H9 (cell line): Measurements from ENCODE around the gene CRBN. TPM values are rescaled to one million over a fixed set of nuclear protein-coding genes. Genes with fewer than 3 reads are reported as not detected.

Source experiments
- DNase-seq: peaks from one replicate; pipeline ENCODE4 v3.0.0-alpha.2; 2017
- H2AFZ ChIP-seq: one replicate; pipeline ENCODE4 v1.6.1; 2013; ENCODE audit warnings: mild to moderate bottlenecking, low read length, control low read depth, moderate library complexity
- H2AK5ac ChIP-seq: 2 replicates; pipeline ENCODE4 v1.6.1; 2013; ENCODE audit warnings: low read length, control low read depth, mixed read lengths; ENCODE audit not compliant: insufficient read length
- H2BK120ac ChIP-seq: one replicate; pipeline ENCODE4 v1.6.1; 2013; ENCODE audit warnings: low read depth, mild to moderate bottlenecking, low read length, control low read depth, inconsistent platforms; ENCODE audit not compliant: poor library complexity, severe bottlenecking
- H2BK12ac ChIP-seq: 2 replicates; pipeline ENCODE4 v1.6.1; 2013; ENCODE audit warnings: low read length, control low read depth, mixed read lengths, low read depth; ENCODE audit not compliant: insufficient read length
- H2BK15ac ChIP-seq: 2 replicates; pipeline ENCODE4 v1.6.1; 2013; ENCODE audit warnings: low read depth, low read length, control low read depth
- H2BK20ac ChIP-seq: one replicate; pipeline ENCODE4 v1.6.1; 2013; ENCODE audit warnings: low read depth, mild to moderate bottlenecking, low read length, control low read depth, inconsistent platforms; ENCODE audit not compliant: poor library complexity, severe bottlenecking
- H2BK5ac ChIP-seq: 2 replicates; pipeline ENCODE4 v1.6.1; 2013; ENCODE audit warnings: low read length, control low read depth, mixed read lengths; ENCODE audit not compliant: insufficient read length
- H3K14ac ChIP-seq: 2 replicates; pipeline ENCODE4 v1.6.1; 2013; ENCODE audit warnings: low read length, control low read depth; ENCODE audit not compliant: insufficient read depth
- H3K18ac ChIP-seq: 2 replicates; pipeline ENCODE4 v1.6.1; 2013; ENCODE audit warnings: low read depth, mild to moderate bottlenecking, mixed read lengths, low read length, control low read depth; ENCODE audit not compliant: insufficient read length
- H3K23ac ChIP-seq: 2 replicates; pipeline ENCODE4 v1.6.1; 2013; ENCODE audit warnings: low read length, control low read depth, mixed read lengths, low read depth; ENCODE audit not compliant: insufficient read length
- H3K23me2 ChIP-seq: 2 replicates; pipeline ENCODE4 v1.6.1; 2013; ENCODE audit warnings: low read depth, mild to moderate bottlenecking, mixed read lengths, low read length, control low read depth; ENCODE audit not compliant: insufficient read length, poor library complexity, severe bottlenecking
- H3K27ac ChIP-seq: 2 replicates; pipeline ENCODE4 v1.5.1; 2013; ENCODE audit warnings: low read length, control low read depth, mixed read lengths, low read depth; ENCODE audit not compliant: insufficient read length
- H3K27me3 ChIP-seq: 2 replicates; pipeline ENCODE4 v1.6.1; 2013; ENCODE audit warnings: low read length, control low read depth, inconsistent platforms; ENCODE audit not compliant: insufficient read depth
- H3K4ac ChIP-seq: 2 replicates; pipeline ENCODE4 v1.6.1; 2013; ENCODE audit warnings: low read depth, mild to moderate bottlenecking, control low read depth, inconsistent platforms, low read length, moderate library complexity
- H3K4me1 ChIP-seq: 2 replicates; pipeline ENCODE4 v1.6.1; 2013; ENCODE audit warnings: low read length, control low read depth, inconsistent platforms; ENCODE audit not compliant: insufficient read depth
- H3K4me2 ChIP-seq: 2 replicates; pipeline ENCODE4 v1.6.1; 2013; ENCODE audit warnings: low read length, control low read depth, mixed read lengths; ENCODE audit not compliant: insufficient read length, insufficient read depth
- H3K56ac ChIP-seq: 2 replicates; pipeline ENCODE4 v1.6.1; 2013; ENCODE audit warnings: low read depth, mild to moderate bottlenecking, mixed read lengths, low read length, control low read depth; ENCODE audit not compliant: insufficient read length
- H3K79me1 ChIP-seq: 2 replicates; pipeline ENCODE4 v1.6.1; 2013; ENCODE audit warnings: low read depth, mild to moderate bottlenecking, moderate library complexity, low read length, control low read depth, inconsistent platforms; ENCODE audit not compliant: insufficient read depth, poor library complexity, severe bottlenecking
- H3K79me2 ChIP-seq: 2 replicates; pipeline ENCODE4 v1.6.1; 2013; ENCODE audit warnings: low read length, control low read depth, inconsistent platforms; ENCODE audit not compliant: insufficient read depth
- H3K9ac ChIP-seq: 2 replicates; pipeline ENCODE4 v1.6.1; 2013; ENCODE audit warnings: low read length, control low read depth, mixed read lengths; ENCODE audit not compliant: insufficient read length; ENCODE audit errors: extremely low read depth
- H3K9me3 ChIP-seq: one replicate; pipeline ENCODE4 v1.6.1; 2013; ENCODE audit warnings: low read depth, low read length, inconsistent platforms; ENCODE audit not compliant: control insufficient read depth
- H3T11ph ChIP-seq: one replicate; pipeline ENCODE4 v1.6.1; 2013; ENCODE audit warnings: mild to moderate bottlenecking, low read length, control low read depth, inconsistent platforms
- H4K20me1 ChIP-seq: one replicate; pipeline ENCODE4 v1.6.1; 2013; ENCODE audit not compliant: control insufficient read depth, insufficient read length, insufficient read depth
- H4K5ac ChIP-seq: 2 replicates; pipeline ENCODE4 v1.6.1; 2013; ENCODE audit warnings: low read depth, mild to moderate bottlenecking, mixed read lengths, low read length, control low read depth; ENCODE audit not compliant: insufficient read length
- H4K8ac ChIP-seq: replicated peaks from 2 replicates; pipeline ENCODE4 v1.6.1; 2013; ENCODE audit warnings: low read length, control low read depth, mixed read lengths, low read depth; ENCODE audit not compliant: insufficient read length
- H4K91ac ChIP-seq: 2 replicates; pipeline ENCODE4 v1.6.1; 2013; ENCODE audit warnings: low read depth, mild to moderate bottlenecking, moderate library complexity, mixed read lengths, low read length, control low read depth; ENCODE audit not compliant: insufficient read length
- H3K27ac Mint-ChIP-seq, 3 experiments: 2 replicates in 2 of 3; 3 replicates in 1 of 3; pipeline ENCODE4 v1.8.0; 2020 to 2021; ENCODE audit warnings: mixed read lengths in 3 of 3, mild to moderate bottlenecking in 1 of 3, moderate library complexity in 1 of 3
- H3K27me3 Mint-ChIP-seq: 2 replicates; pipeline ENCODE4 v1.8.0; 2021; ENCODE audit warnings: low read depth, mild to moderate bottlenecking, moderate library complexity, mixed read lengths
- H3K36me3 Mint-ChIP-seq, 3 experiments: 2 replicates in 2 of 3; 3 replicates in 1 of 3; pipeline ENCODE4 v1.8.0; 2020 to 2021; ENCODE audit warnings: low read depth in 3 of 3, mixed read lengths in 3 of 3; ENCODE audit not compliant: insufficient read depth in 1 of 3
- H3K4me1 Mint-ChIP-seq, 2 experiments: 2 replicates each; pipeline ENCODE4 v1.8.0; 2020; ENCODE audit warnings: mixed read lengths in 2 of 2
- H3K4me3 Mint-ChIP-seq, 2 experiments: 2 replicates in 1 of 2; 3 replicates in 1 of 2; pipeline ENCODE4 v1.8.0; 2020 to 2021; ENCODE audit warnings: mild to moderate bottlenecking in 2 of 2, mixed read lengths in 2 of 2, moderate library complexity in 1 of 2
- H3K9me3 Mint-ChIP-seq, 2 experiments: 2 replicates in 1 of 2; 3 replicates in 1 of 2; pipeline ENCODE4 v1.8.0; 2020; ENCODE audit warnings: mild to moderate bottlenecking in 2 of 2, mixed read lengths in 2 of 2, moderate library complexity in 1 of 2
- CTCF ChIP-seq: fragments of 200-600 bp; sonication (generic); conservative IDR thresholded peaks from 3 replicates; pipeline ENCODE4 v1.8.0; 2021; ENCODE audit warnings: antibody characterized with exemption, mild to moderate bottlenecking
- WGBS: extraction: QIAGEN DNeasy Blood & Tissue Kit; methylation state at CpG from one replicate; pipeline ENCODE4 v1.1.7; 2013; ENCODE audit warnings: missing lambda C conversion rate, low lambda C conversion rate, mixed read lengths; ENCODE audit not compliant: insufficient read length; ENCODE audit errors: extremely low coverage; 5-methylcytosine and 5-hydroxymethylcytosine counted together
- total RNA-seq: library from RNA; stranded (reverse); gene quantifications from 2 replicates; pipeline ENCODE4 v1.2.1, GENCODE V29; 2021

CRBN gene
- total RNA-seq, 1 experiment from 2014 or later: 40.2 TPM

- no CpG with 5 or more reads among the region's 7 CpGs for WGBS
- Histone ChIP-seq H3K27me3 (no peaks in the 10 kb centered on the region), H3K14ac (no peak overlapping the region), H3K9me3 (no peaks in the 10 kb centered on the region), H4K5ac (no peak overlapping the region), H2AK5ac (no peak overlapping the region), H3K18ac (peak overlapping the region; percentile 73), H3K27ac (peak overlapping the region; percentile 7), H3K23ac (no peak overlapping the region), H3K79me2 (no peaks in the 10 kb centered on the region), H4K8ac (no peak overlapping the region), H3K4me1 (no peaks in the 10 kb centered on the region; the same call in 1 of the 2 replicates), H3K9ac (no peak overlapping the region), H4K20me1 (no peaks in the 10 kb centered on the region), H2AFZ (peak overlapping the region; percentile 65), H2BK15ac (no peak overlapping the region), H3K56ac (no peak overlapping the region), H3T11ph (peak overlapping the region; percentile 43), H2BK5ac (no peak overlapping the region), H4K91ac (no peak overlapping the region), H3K79me1 (no peaks in the 10 kb centered on the region), H2BK120ac (no peak overlapping the region), H2BK20ac (peak overlapping the region; percentile 91), H3K23me2 (no peaks in the 10 kb centered on the region), H2BK12ac (no peak overlapping the region), H3K4me2 (no peak overlapping the region), H3K4ac (0 out of 2 replicates have a peak overlapping the region, but pooled peaks have one; percentile 65)
- Mint-ChIP-seq H3K4me1 (peaks cover 14 to 17% of the 10 kb centered on the region in 2 experiments), H3K27me3 (no peaks in the 10 kb centered on the region), H3K36me3 (no peaks in the 10 kb centered on the region), H3K9me3 (no peaks in the 10 kb centered on the region; a peak in 1 of 5 replicates), H3K27ac (peak overlapping the region; percentile 16 to 82 (median 49); a peak in 4 of 7 replicates), H3K4me3 (no peak overlapping the region)
- TF ChIP-seq CTCF: no peak
- DNase-seq: no peak
Measured at GRCh38 chr3:3110749-3111361, 68.6 kb downstream of the CRBN start.
